ENCODE data around the gene TAS2R1. TPM values are rescaled to one million over a fixed set of nuclear protein-coding genes. Genes with fewer than 3 reads are reported as not detected.

TAS2R1 gene
- total and polyA plus RNA-seq, 2 donors (not counting 1 experiment from before 2014, with no cell fraction given), result not detected

DNA sequence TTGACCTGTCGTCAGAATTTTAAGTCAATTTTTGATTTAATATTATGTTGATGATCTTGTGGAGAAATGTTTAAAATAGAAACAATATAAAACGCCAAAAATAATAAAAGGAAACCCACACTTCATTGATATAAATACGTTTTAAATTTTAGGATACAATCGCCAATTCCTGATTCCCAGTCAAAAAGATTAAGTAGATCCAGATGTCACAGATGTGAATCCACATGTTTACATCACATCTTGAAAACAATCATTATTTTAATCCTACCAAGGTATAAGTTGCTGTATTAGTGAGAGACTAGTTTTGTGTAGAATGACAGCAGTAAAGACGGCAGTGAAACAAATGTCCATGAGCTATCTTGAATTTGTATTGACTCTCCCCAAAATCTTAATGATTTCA is 4.9 kb downstream of the TAS2R1 start:
- Mint-ChIP-seq H3K27ac (no peak overlapping the region), H3K4me1 (no peaks in the 10 kb centered on the region), H3K27me3 (no peaks in the 10 kb centered on the region), H3K9me3 (ENCODE audit: insufficient read depth) (no peaks in the 10 kb centered on the region), H3K4me3 (no peak overlapping the region)
- Histone ChIP-seq H4K20me1 (ENCODE audit: control insufficient read depth, insufficient read depth, low read length, poor library complexity, severe bottlenecking) (no peaks in the 10 kb centered on the region), H3K9me3 (ENCODE audit: control extremely low read depth in 1 of 3, control insufficient read depth in 2 of 3, insufficient read depth in 1 of 3, low read length in 2 of 3) (no peaks in the 10 kb centered on the region), H3K36me3 (replicated peaks in 1 of 2; ENCODE audit: control extremely low read depth in 1 of 2, control insufficient read depth in 1 of 2, extremely low read depth in 1 of 2, insufficient read depth in 2 of 2, low read length in 1 of 2) (no peaks in the 10 kb centered on the region), H3K79me2 (ENCODE audit: control insufficient read depth, insufficient read depth, low read length) (no peaks in the 10 kb centered on the region), H3K4me3 (ENCODE audit: control extremely low read depth in 1 of 5, extremely low read depth in 1 of 5, insufficient read depth in 1 of 5, low read depth in 2 of 5, low read length in 4 of 5) (no peak overlapping the region), H3K4me1 (ENCODE audit: control insufficient read depth in 2 of 2, insufficient read depth in 2 of 2, low read length in 2 of 2) (no peaks in the 10 kb centered on the region), H3K27ac (ENCODE audit: low read length in 2 of 2) (no peak overlapping the region), H2AFZ (ENCODE audit: insufficient read depth, low read depth, low read length, poor library complexity, severe bottlenecking) (no peak overlapping the region), H3K9ac (ENCODE audit: low read length) (no peak overlapping the region), H3K4me2 (replicated peaks; ENCODE audit: low read depth, low read length, poor library complexity, severe bottlenecking) (no peak overlapping the region), H3K27me3 (replicated peaks in 1 of 4; ENCODE audit: control extremely low read depth in 1 of 4, control insufficient read depth in 3 of 4, insufficient read depth in 4 of 4, low read length in 3 of 4) (no peaks in the 10 kb centered on the region)
- TF ChIP-seq, protein P1, sequence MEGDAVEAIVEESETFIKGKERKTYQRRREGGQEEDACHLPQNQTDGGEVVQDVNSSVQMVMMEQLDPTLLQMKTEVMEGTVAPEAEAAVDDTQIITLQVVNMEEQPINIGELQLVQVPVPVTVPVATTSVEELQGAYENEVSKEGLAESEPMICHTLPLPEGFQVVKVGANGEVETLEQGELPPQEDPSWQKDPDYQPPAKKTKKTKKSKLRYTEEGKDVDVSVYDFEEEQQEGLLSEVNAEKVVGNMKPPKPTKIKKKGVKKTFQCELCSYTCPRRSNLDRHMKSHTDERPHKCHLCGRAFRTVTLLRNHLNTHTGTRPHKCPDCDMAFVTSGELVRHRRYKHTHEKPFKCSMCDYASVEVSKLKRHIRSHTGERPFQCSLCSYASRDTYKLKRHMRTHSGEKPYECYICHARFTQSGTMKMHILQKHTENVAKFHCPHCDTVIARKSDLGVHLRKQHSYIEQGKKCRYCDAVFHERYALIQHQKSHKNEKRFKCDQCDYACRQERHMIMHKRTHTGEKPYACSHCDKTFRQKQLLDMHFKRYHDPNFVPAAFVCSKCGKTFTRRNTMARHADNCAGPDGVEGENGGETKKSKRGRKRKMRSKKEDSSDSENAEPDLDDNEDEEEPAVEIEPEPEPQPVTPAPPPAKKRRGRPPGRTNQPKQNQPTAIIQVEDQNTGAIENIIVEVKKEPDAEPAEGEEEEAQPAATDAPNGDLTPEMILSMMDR (IDR thresholded peaks at IDR 0.05), result no peak
- no peak for TF ChIP-seq EZH2 (IDR thresholded peaks at IDR 0.05; ENCODE audit: borderline replicate concordance, insufficient read depth, low read depth, low read length, poor library complexity, severe bottlenecking)
- POLR2A ChIA-PET, result no interaction called here
- no CpG with 5 or more reads among the region's 5 CpGs for WGBS (ENCODE audit: insufficient coverage)
- CTCF ChIA-PET, result no interaction called here
- DNase-seq, result no peak
- intact Hi-C loops (cut with micrococcal nuclease), result no loop called here
- no peak for ATAC-seq (ENCODE audit: low read depth)

DNA sequence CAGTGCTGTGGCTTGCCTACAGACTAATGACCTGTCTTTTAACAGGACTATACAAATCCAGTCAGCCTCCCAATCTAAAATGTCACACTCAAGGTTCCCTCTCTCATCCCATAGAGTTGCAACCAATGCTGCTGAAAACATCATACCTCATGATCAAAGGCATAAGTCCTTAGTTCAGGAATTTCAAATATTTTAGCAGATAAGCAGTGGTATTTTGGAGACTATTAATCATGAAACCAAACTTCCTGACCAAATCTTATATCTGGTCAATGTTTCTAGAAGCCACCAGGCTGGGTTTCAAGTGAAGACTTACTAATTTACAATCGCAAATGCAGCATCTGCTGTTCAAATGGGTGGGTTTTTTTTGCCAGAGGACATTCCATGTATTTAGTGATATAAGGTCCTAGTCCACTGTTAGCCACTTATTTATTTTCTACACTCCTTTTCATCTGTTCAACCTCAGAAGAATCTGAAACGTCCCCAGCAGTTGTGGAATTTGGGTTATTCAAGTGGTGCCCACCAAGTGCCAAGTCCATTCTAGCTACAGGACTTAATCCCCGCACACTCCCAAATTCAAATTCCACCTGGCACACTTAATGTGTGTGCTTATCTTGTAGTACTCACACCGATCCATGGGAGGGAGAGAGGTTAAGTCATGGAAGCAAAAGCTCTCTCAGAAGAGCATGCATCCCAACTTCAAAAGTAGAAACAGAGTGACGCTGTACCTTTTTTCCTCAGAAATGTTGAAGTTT is 5.8 kb downstream of the TAS2R1 start:
- no peaks in the 10 kb centered on the region for H3K36me3 ChIP-seq (replicated peaks in 1 of 2; ENCODE audit: control extremely low read depth in 1 of 2, control insufficient read depth in 1 of 2, extremely low read depth in 1 of 2, insufficient read depth in 2 of 2, low read length in 1 of 2)
- H3K27ac ChIP-seq (ENCODE audit: low read length in 2 of 2), result no peak overlapping the region
- CTCF ChIA-PET, result no interaction called here
- H3K9ac ChIP-seq (ENCODE audit: low read length), result no peak overlapping the region
- TF ChIP-seq, protein P1 (IDR thresholded peaks at IDR 0.05), result no peak
- TF ChIP-seq EZH2 (IDR thresholded peaks at IDR 0.05; ENCODE audit: borderline replicate concordance, insufficient read depth, low read depth, low read length, poor library complexity, severe bottlenecking), result no peak
- Mint-ChIP-seq H3K27ac (no peak overlapping the region), H3K9me3 (ENCODE audit: insufficient read depth) (no peaks in the 10 kb centered on the region), H3K27me3 (no peaks in the 10 kb centered on the region), H3K4me3 (no peak overlapping the region), H3K4me1 (no peaks in the 10 kb centered on the region)
- H4K20me1 ChIP-seq (ENCODE audit: control insufficient read depth, insufficient read depth, low read length, poor library complexity, severe bottlenecking), result no peaks in the 10 kb centered on the region
- no peak overlapping the region for H2AFZ ChIP-seq (ENCODE audit: insufficient read depth, low read depth, low read length, poor library complexity, severe bottlenecking)
- ATAC-seq (ENCODE audit: low read depth), result no peak
- DNase-seq, result no peak
- H3K4me1 ChIP-seq (ENCODE audit: control insufficient read depth in 2 of 2, insufficient read depth in 2 of 2, low read length in 2 of 2), result no peaks in the 10 kb centered on the region
- H3K27me3 ChIP-seq (replicated peaks in 1 of 4; ENCODE audit: control extremely low read depth in 1 of 4, control insufficient read depth in 3 of 4, insufficient read depth in 4 of 4, low read length in 3 of 4), result no peaks in the 10 kb centered on the region
- intact Hi-C loops (cut with micrococcal nuclease), result no loop called here
- H3K9me3 ChIP-seq (ENCODE audit: control extremely low read depth in 1 of 3, control insufficient read depth in 2 of 3, insufficient read depth in 1 of 3, low read length in 2 of 3), result no peaks in the 10 kb centered on the region
- no peak overlapping the region for H3K4me2 ChIP-seq (replicated peaks; ENCODE audit: low read depth, low read length, poor library complexity, severe bottlenecking)
- POLR2A ChIA-PET, result no interaction called here
- H3K79me2 ChIP-seq (ENCODE audit: control insufficient read depth, insufficient read depth, low read length), result no peaks in the 10 kb centered on the region
- no peak overlapping the region for H3K4me3 ChIP-seq (ENCODE audit: control extremely low read depth in 1 of 5, extremely low read depth in 1 of 5, insufficient read depth in 1 of 5, low read depth in 2 of 5, low read length in 4 of 5)
- WGBS (ENCODE audit: insufficient coverage), result 100% methylated on average over 1 of the region's 5 CpGs
